ENCODE data around the gene CD3E.

Gene CD3E

DNA sequence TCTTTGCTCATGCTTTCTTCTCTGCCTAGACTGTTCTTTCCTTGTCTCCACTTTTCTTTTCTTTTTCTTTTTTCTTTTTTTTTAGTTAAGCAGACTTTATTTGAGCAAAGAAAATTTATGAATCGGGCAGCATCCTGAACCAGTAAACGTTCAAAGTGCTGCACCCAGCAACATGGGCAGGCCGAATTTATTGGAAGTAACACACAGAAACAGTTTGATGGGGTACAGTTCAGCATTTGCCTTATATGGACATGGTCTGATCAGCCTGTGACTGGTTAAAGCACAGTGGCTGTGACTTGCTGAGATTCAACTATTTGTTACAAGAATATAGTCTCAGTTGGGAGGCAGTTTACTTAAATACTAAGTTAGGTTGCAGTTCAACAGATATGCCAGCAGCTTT lies 16.0 kb downstream of the CD3E start:
- no peak overlapping the region for H4K12ac ChIP-seq (ENCODE audit: low read depth, low read length)
- peaks cover 0 to 3% of the 10 kb centered on the region in 2 experiments for H3K4me1 ChIP-seq (ENCODE audit: control insufficient read depth in 1 of 2, insufficient read depth in 2 of 2, low read length in 2 of 2)
- no peak overlapping the region for H2BK120ac ChIP-seq (ENCODE audit: insufficient read depth, low read length, poor library complexity)
- WGBS (ENCODE audit: extremely low coverage, insufficient coverage, insufficient read length): no CpG with 5 or more reads among the region's 3 CpGs
- H2BK5ac ChIP-seq (ENCODE audit: low read depth, low read length, poor library complexity): no peak overlapping the region
- no peak overlapping the region for H4K8ac ChIP-seq (ENCODE audit: low read depth, low read length)
- H3K23ac ChIP-seq (ENCODE audit: low read length): no peak overlapping the region
- no peak overlapping the region for H3K18ac ChIP-seq (ENCODE audit: low read length)
- no peak overlapping the region for H3K27ac ChIP-seq (ENCODE audit: low read depth, low read length)
- H3K4me3 ChIP-seq (ENCODE audit: low read depth, low read length): no peak overlapping the region
- no peak overlapping the region for H2AFZ ChIP-seq (ENCODE audit: insufficient read depth, low read length, poor library complexity)
- no peaks in the 10 kb centered on the region for H3K79me1 ChIP-seq (ENCODE audit: low read length)
- no peak overlapping the region for H3K14ac ChIP-seq (ENCODE audit: low read length)
- H3K36me3 ChIP-seq (ENCODE audit: control insufficient read depth in 1 of 2, insufficient read depth in 2 of 2, low read length in 2 of 2): no peaks in the 10 kb centered on the region
- no peaks in the 10 kb centered on the region for H3K79me2 ChIP-seq (ENCODE audit: control insufficient read depth, insufficient read depth, low read length, poor library complexity)
- no peak overlapping the region for H3K4me2 ChIP-seq (ENCODE audit: low read length)
- no peak overlapping the region for H3K4ac ChIP-seq (ENCODE audit: low read depth, low read length)
- H2BK12ac ChIP-seq (ENCODE audit: low read length): no peak overlapping the region
- DNase-seq: no peak
- H3K9ac ChIP-seq (ENCODE audit: low read length): no peak overlapping the region
- no peaks in the 10 kb centered on the region for H3K9me3 ChIP-seq (ENCODE audit: insufficient read depth, low read depth, low read length)
- no peak overlapping the region for H2AK5ac ChIP-seq (ENCODE audit: low read length)
- no peak overlapping the region for H4K91ac ChIP-seq (ENCODE audit: low read depth, low read length)
- H3K27me3 ChIP-seq (ENCODE audit: insufficient read depth, low read length): no peaks in the 10 kb centered on the region

- Histone ChIP-seq H2BK120ac (ENCODE audit: insufficient read depth, low read length, poor library complexity) (no peak overlapping the region), H3K18ac (ENCODE audit: low read length) (no peak overlapping the region), H3K4me2 (ENCODE audit: low read length) (no peak overlapping the region), H3K4me1 (ENCODE audit: control insufficient read depth in 1 of 2, insufficient read depth in 2 of 2, low read length in 2 of 2) (peaks cover 0 to 3% of the 10 kb centered on the region in 2 experiments), H3K9me3 (ENCODE audit: insufficient read depth, low read depth, low read length) (no peaks in the 10 kb centered on the region), H3K79me2 (ENCODE audit: control insufficient read depth, insufficient read depth, low read length, poor library complexity) (no peaks in the 10 kb centered on the region), H3K14ac (ENCODE audit: low read length) (no peak overlapping the region), H3K27me3 (ENCODE audit: insufficient read depth, low read length) (no peaks in the 10 kb centered on the region), H3K4ac (ENCODE audit: low read depth, low read length) (no peak overlapping the region), H3K36me3 (ENCODE audit: control insufficient read depth in 1 of 2, insufficient read depth in 2 of 2, low read length in 2 of 2) (no peaks in the 10 kb centered on the region), H4K8ac (ENCODE audit: low read depth, low read length) (no peak overlapping the region), H2AFZ (ENCODE audit: insufficient read depth, low read length, poor library complexity) (no peak overlapping the region), H3K9ac (ENCODE audit: low read length) (no peak overlapping the region), H2BK5ac (ENCODE audit: low read depth, low read length, poor library complexity) (no peak overlapping the region), H3K23ac (ENCODE audit: low read length) (no peak overlapping the region), H3K79me1 (ENCODE audit: low read length) (no peaks in the 10 kb centered on the region), H2BK12ac (ENCODE audit: low read length) (no peak overlapping the region), H3K27ac (ENCODE audit: low read depth, low read length) (no peak overlapping the region), H2AK5ac (ENCODE audit: low read length) (no peak overlapping the region), H4K12ac (ENCODE audit: low read depth, low read length) (no peak overlapping the region), H3K4me3 (ENCODE audit: low read depth, low read length) (no peak overlapping the region), H4K91ac (ENCODE audit: low read depth, low read length) (no peak overlapping the region)
- WGBS (ENCODE audit: extremely low coverage, insufficient coverage, insufficient read length): no CpG with 5 or more reads among the region's 5 CpGs
- no peak for DNase-seq
Observed at GRCh38 chr11:118321386-118322082, 17.0 kb downstream of the CD3E start.

- no peak overlapping the region for H2AFZ ChIP-seq (ENCODE audit: insufficient read depth, low read length, poor library complexity)
- H3K79me2 ChIP-seq (ENCODE audit: control insufficient read depth, insufficient read depth, low read length, poor library complexity): no peaks in the 10 kb centered on the region
- H2BK12ac ChIP-seq (ENCODE audit: low read length): no peak overlapping the region
- H3K36me3 ChIP-seq (ENCODE audit: control insufficient read depth in 1 of 2, insufficient read depth in 2 of 2, low read length in 2 of 2): no peaks in the 10 kb centered on the region
- no peak overlapping the region for H3K14ac ChIP-seq (ENCODE audit: low read length)
- no peak overlapping the region for H3K18ac ChIP-seq (ENCODE audit: low read length)
- no peak for DNase-seq
- no peak overlapping the region for H3K4ac ChIP-seq (ENCODE audit: low read depth, low read length)
- H3K4me3 ChIP-seq (ENCODE audit: low read depth, low read length): no peak overlapping the region
- H3K79me1 ChIP-seq (ENCODE audit: low read length): no peaks in the 10 kb centered on the region
- no peak overlapping the region for H4K12ac ChIP-seq (ENCODE audit: low read depth, low read length)
- no peak overlapping the region for H4K8ac ChIP-seq (ENCODE audit: low read depth, low read length)
- H2BK120ac ChIP-seq (ENCODE audit: insufficient read depth, low read length, poor library complexity): no peak overlapping the region
- no peaks in the 10 kb centered on the region for H3K4me1 ChIP-seq (ENCODE audit: control insufficient read depth in 1 of 2, insufficient read depth in 2 of 2, low read length in 2 of 2)
- H2BK5ac ChIP-seq (ENCODE audit: low read depth, low read length, poor library complexity): no peak overlapping the region
- WGBS (ENCODE audit: extremely low coverage, insufficient coverage, insufficient read length): no CpG with 5 or more reads among the region's 19 CpGs
- H3K27me3 ChIP-seq (ENCODE audit: insufficient read depth, low read length): no peaks in the 10 kb centered on the region
- no peak overlapping the region for H4K91ac ChIP-seq (ENCODE audit: low read depth, low read length)
- H2AK5ac ChIP-seq (ENCODE audit: low read length): no peak overlapping the region
- H3K27ac ChIP-seq (ENCODE audit: low read depth, low read length): no peak overlapping the region
- H3K23ac ChIP-seq (ENCODE audit: low read length): no peak overlapping the region
- no peaks in the 10 kb centered on the region for H3K9me3 ChIP-seq (ENCODE audit: insufficient read depth, low read depth, low read length)
- no peak overlapping the region for H3K4me2 ChIP-seq (ENCODE audit: low read length)
- no peak overlapping the region for H3K9ac ChIP-seq (ENCODE audit: low read length)
Observed at GRCh38 chr11:118322721-118323120, 18.2 kb downstream of the CD3E start.

DNA sequence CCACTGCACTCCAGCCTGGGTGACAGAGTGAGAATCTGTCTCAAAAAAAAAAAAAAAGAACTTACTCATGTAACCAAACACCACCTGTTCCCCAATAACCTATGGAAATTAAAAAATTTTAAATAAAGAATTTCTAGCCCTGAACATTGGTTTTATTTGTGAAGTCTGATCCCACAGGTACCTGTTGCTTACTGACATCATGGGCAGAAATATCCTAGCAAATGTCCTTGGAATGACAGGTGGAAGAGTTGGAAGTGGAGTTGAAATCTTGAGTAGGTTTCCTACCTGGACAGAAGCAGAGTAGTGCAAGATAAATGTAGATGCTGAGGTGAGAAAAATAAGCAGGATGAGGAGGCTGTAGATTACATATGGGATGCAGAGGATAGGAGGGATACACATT lies 20.8 kb downstream of the CD3E start:
- H4K91ac ChIP-seq (ENCODE audit: low read depth, low read length): no peak overlapping the region
- no peak overlapping the region for H3K4me2 ChIP-seq (ENCODE audit: low read length)
- no peak overlapping the region for H2BK12ac ChIP-seq (ENCODE audit: low read length)
- no peaks in the 10 kb centered on the region for H3K36me3 ChIP-seq (ENCODE audit: control insufficient read depth in 1 of 2, insufficient read depth in 2 of 2, low read length in 2 of 2)
- no peak overlapping the region for H3K23ac ChIP-seq (ENCODE audit: low read length)
- no peak overlapping the region for H4K12ac ChIP-seq (ENCODE audit: low read depth, low read length)
- H3K4me3 ChIP-seq (ENCODE audit: low read depth, low read length): no peak overlapping the region
- no peak for DNase-seq
- H4K8ac ChIP-seq (ENCODE audit: low read depth, low read length): no peak overlapping the region
- H3K4ac ChIP-seq (ENCODE audit: low read depth, low read length): no peak overlapping the region
- H3K18ac ChIP-seq (ENCODE audit: low read length): no peak overlapping the region
- H3K4me1 ChIP-seq (ENCODE audit: control insufficient read depth in 1 of 2, insufficient read depth in 2 of 2, low read length in 2 of 2): no peaks in the 10 kb centered on the region
- H2BK120ac ChIP-seq (ENCODE audit: insufficient read depth, low read length, poor library complexity): no peak overlapping the region
- H3K9ac ChIP-seq (ENCODE audit: low read length): no peak overlapping the region
- no peaks in the 10 kb centered on the region for H3K79me1 ChIP-seq (ENCODE audit: low read length)
- H2AFZ ChIP-seq (ENCODE audit: insufficient read depth, low read length, poor library complexity): no peak overlapping the region
- H3K79me2 ChIP-seq (ENCODE audit: control insufficient read depth, insufficient read depth, low read length, poor library complexity): no peaks in the 10 kb centered on the region
- H2BK5ac ChIP-seq (ENCODE audit: low read depth, low read length, poor library complexity): no peak overlapping the region
- no peak overlapping the region for H3K27ac ChIP-seq (ENCODE audit: low read depth, low read length)
- no peak overlapping the region for H2AK5ac ChIP-seq (ENCODE audit: low read length)
- no peaks in the 10 kb centered on the region for H3K27me3 ChIP-seq (ENCODE audit: insufficient read depth, low read length)
- no peak overlapping the region for H3K14ac ChIP-seq (ENCODE audit: low read length)
- no peaks in the 10 kb centered on the region for H3K9me3 ChIP-seq (ENCODE audit: insufficient read depth, low read depth, low read length)
